HL-60 (cell line): ENCODE data around the gene SORBS2.

Experiments
- DNase-seq, 2 experiments: peaks; one replicate each; pipeline ENCODE4 v3.0.0-alpha.2; 2010 to 2020; ENCODE audit warnings: low read depth in 1 of 2, low spot score in 1 of 2
- H3K27ac ChIP-seq: fragments of 250-450 bp; sonication (Bioruptor Pico); replicated peaks from 2 replicates; pipeline ENCODE4 v1.5.1; 2020; ENCODE audit warnings: mild to moderate bottlenecking, moderate library complexity
- H3K27me3 ChIP-seq: fragments of 250-450 bp; sonication (Bioruptor Pico); 2 replicates; pipeline ENCODE4 v1.5.1; 2021; ENCODE audit warnings: mild to moderate bottlenecking, moderate library complexity; ENCODE audit not compliant: insufficient read depth, poor library complexity, severe bottlenecking
- H3K4me3 ChIP-seq: replicated peaks from 2 replicates; pipeline ENCODE4 v1.5.1; 2011; ENCODE audit warnings: mild to moderate bottlenecking, control low read depth, low read length; ENCODE audit not compliant: insufficient read depth
- CTCF ChIP-seq: IDR thresholded peaks from one replicate; pipeline ENCODE4 v1.5.1; 2011; ENCODE audit warnings: low read length, control low read depth, inconsistent platforms; ENCODE audit not compliant: insufficient read depth
- GABPA ChIP-seq: IDR thresholded peaks from 2 replicates; pipeline ENCODE4 v1.6.1; 2012; ENCODE audit warnings: low read depth
- POLR2AphosphoS5 ChIP-seq: IDR thresholded peaks from 2 replicates; pipeline ENCODE4 v1.6.1; 2012; ENCODE audit warnings: low read depth
- REST ChIP-seq: IDR thresholded peaks from 2 replicates; pipeline ENCODE4 v1.6.1; 2012; ENCODE audit warnings: low read depth; ENCODE audit not compliant: insufficient replicate concordance
- SPI1 ChIP-seq: IDR thresholded peaks from 2 replicates; pipeline ENCODE4 v1.6.1; 2012; ENCODE audit warnings: low read depth, mild to moderate bottlenecking, borderline replicate concordance

SORBS2 gene

GRCh38 chr4:185817403-185817818, 5.4 kb upstream of the SORBS2 start:
- Histone ChIP-seq H3K4me3 (no peak overlapping the region), H3K27me3 (peaks cover 2% of the 10 kb centered on the region), H3K27ac (no peak overlapping the region)
- DNase-seq: no peak
- no peak for TF ChIP-seq CTCF
- TF ChIP-seq POLR2AphosphoS5: no peak
- no peak for TF ChIP-seq REST
- no peak for TF ChIP-seq GABPA
- no peak for TF ChIP-seq SPI1

- Histone ChIP-seq H3K27me3 (peaks cover 15% of the 10 kb centered on the region), H3K4me3 (no peak overlapping the region), H3K27ac (no peak overlapping the region)
- TF ChIP-seq REST (no peak), SPI1 (no peak), POLR2AphosphoS5 (no peak), GABPA (no peak), CTCF (no peak)
- DNase-seq: no peak
Measured at GRCh38 chr4:185813133-185813532, 1.1 kb upstream of the SORBS2 start.

- Histone ChIP-seq H3K27me3 (peaks cover 15% of the 10 kb centered on the region), H3K27ac (no peak overlapping the region), H3K4me3 (no peak overlapping the region)
- DNase-seq: no peak
- TF ChIP-seq REST: no peak
- TF ChIP-seq SPI1: no peak
- TF ChIP-seq POLR2AphosphoS5: no peak
- TF ChIP-seq CTCF: no peak
- no peak for TF ChIP-seq GABPA
Measured at GRCh38 chr4:185810746-185811508, 1.1 kb downstream of the SORBS2 start.
